Mesenchymal stem cell (in vitro differentiated cells and primary cell): ENCODE data around the gene RD3L.
A peak's percentile ranks its signal among the peaks of the same experiment; 100 is the strongest.
"Not testable (repeated sequence)": the region's sequence is repeated elsewhere in the genome, so short reads cannot be mapped to it uniquely, and the experiment has no call there.

Experiments
- DNase-seq: peaks from one replicate; pipeline ENCODE4 v3.0.0-alpha.2; 2013
- H2AFZ ChIP-seq: one replicate; pipeline ENCODE4 v1.6.1; 2013; ENCODE audit warnings: low read depth, mild to moderate bottlenecking, control low read depth, inconsistent platforms, low read length, moderate library complexity
- H2AK5ac ChIP-seq: 2 replicates; pipeline ENCODE4 v1.6.1; 2013; ENCODE audit warnings: low read length, moderate library complexity, mild to moderate bottlenecking, inconsistent platforms; ENCODE audit not compliant: severe bottlenecking
- H2BK120ac ChIP-seq: one replicate; pipeline ENCODE4 v1.6.1; 2013; ENCODE audit warnings: low read depth, mild to moderate bottlenecking, inconsistent platforms, low read length, moderate library complexity
- H2BK12ac ChIP-seq, 2 experiments: one replicate each; pipeline ENCODE4 v1.6.1; 2013; ENCODE audit warnings: inconsistent platforms in 2 of 2, low read length in 2 of 2, mild to moderate bottlenecking in 2 of 2, moderate library complexity in 2 of 2, control low read depth in 1 of 2
- H2BK15ac ChIP-seq: one replicate; pipeline ENCODE4 v1.6.1; 2013; ENCODE audit warnings: mild to moderate bottlenecking, low read depth, inconsistent platforms; ENCODE audit not compliant: poor library complexity, severe bottlenecking
- H2BK5ac ChIP-seq: 2 replicates; pipeline ENCODE4 v1.6.1; 2013; ENCODE audit warnings: low read depth, mild to moderate bottlenecking, low read length, control low read depth, inconsistent platforms; ENCODE audit not compliant: poor library complexity, severe bottlenecking
- H3K14ac ChIP-seq, 2 experiments: one replicate each; pipeline ENCODE4 v1.6.1; 2013; ENCODE audit warnings: inconsistent platforms in 2 of 2, low read length in 2 of 2, control low read depth in 1 of 2, mild to moderate bottlenecking in 1 of 2, moderate library complexity in 1 of 2
- H3K18ac ChIP-seq, 2 experiments: one replicate each; pipeline ENCODE4 v1.6.1; 2013; ENCODE audit warnings: inconsistent platforms in 2 of 2, low read length in 2 of 2, control low read depth in 1 of 2, low read depth in 1 of 2, mild to moderate bottlenecking in 1 of 2
- H3K23ac ChIP-seq, 2 experiments: one replicate each; pipeline ENCODE4 v1.6.1; 2013; ENCODE audit warnings: inconsistent platforms in 2 of 2, low read length in 2 of 2, mild to moderate bottlenecking in 2 of 2, moderate library complexity in 2 of 2, control low read depth in 1 of 2
- H3K27ac ChIP-seq: 2 replicates; pipeline ENCODE4 v1.5.1; 2013; ENCODE audit warnings: mild to moderate bottlenecking, moderate library complexity, low read length, control low read depth, inconsistent platforms; ENCODE audit not compliant: poor library complexity, severe bottlenecking
- H3K27me3 ChIP-seq, 2 experiments: 2 replicates each; pipeline versions ENCODE4 v1.6.1 to v1.7.0; 2013; ENCODE audit warnings: low read length in 2 of 2, mild to moderate bottlenecking in 2 of 2, moderate library complexity in 2 of 2, control low read depth in 1 of 2, inconsistent platforms in 1 of 2; ENCODE audit not compliant: control insufficient read depth in 1 of 2, insufficient read depth in 1 of 2
- H3K36me3 ChIP-seq, 2 experiments: 2 replicates each; pipeline versions ENCODE4 v1.6.1 to v1.7.0; 2013; ENCODE audit warnings: low read length in 2 of 2, control low read depth in 1 of 2, inconsistent platforms in 1 of 2, low read depth in 1 of 2, mild to moderate bottlenecking in 1 of 2; ENCODE audit not compliant: insufficient read depth in 2 of 2, control insufficient read depth in 1 of 2
- H3K4ac ChIP-seq, 2 experiments: one replicate each; pipeline ENCODE4 v1.6.1; 2013; ENCODE audit warnings: inconsistent platforms in 2 of 2, low read length in 2 of 2, mild to moderate bottlenecking in 2 of 2, moderate library complexity in 2 of 2, control low read depth in 1 of 2, low read depth in 1 of 2
- H3K4me1 ChIP-seq: 2 replicates; pipeline ENCODE4 v1.6.1; 2013; ENCODE audit warnings: low read depth, low read length, control low read depth; ENCODE audit not compliant: control insufficient read depth, insufficient read depth
- H3K4me2 ChIP-seq: 2 replicates; pipeline ENCODE4 v1.6.1; 2013; ENCODE audit warnings: low read length, mild to moderate bottlenecking, inconsistent platforms; ENCODE audit not compliant: poor library complexity, severe bottlenecking
- H3K4me3 ChIP-seq, 2 experiments: 2 replicates each; pipeline versions ENCODE4 v1.5.1 to v1.7.0; 2013; ENCODE audit warnings: low read length in 2 of 2, mild to moderate bottlenecking in 2 of 2, control low read depth in 1 of 2, low read depth in 1 of 2; ENCODE audit not compliant: insufficient read depth in 1 of 2
- H3K79me1 ChIP-seq: replicated peaks from 2 replicates; pipeline ENCODE4 v1.6.1; 2013; ENCODE audit warnings: mild to moderate bottlenecking, control low read depth, low read length, inconsistent platforms; ENCODE audit not compliant: poor library complexity, severe bottlenecking
- H3K9ac ChIP-seq: 2 replicates; pipeline ENCODE4 v1.7.0; 2013; ENCODE audit warnings: mild to moderate bottlenecking, low read length, moderate library complexity
- H3K9me3 ChIP-seq: 2 replicates; pipeline ENCODE4 v1.7.0; 2013; ENCODE audit warnings: mild to moderate bottlenecking, low read length; ENCODE audit not compliant: control insufficient read depth
- H4K8ac ChIP-seq: one replicate; pipeline ENCODE4 v1.6.1; 2013; ENCODE audit warnings: inconsistent platforms, mild to moderate bottlenecking, low read length, moderate library complexity
- H4K91ac ChIP-seq: one replicate; pipeline ENCODE4 v1.6.1; 2013; ENCODE audit warnings: mild to moderate bottlenecking, low read length, inconsistent platforms
- WGBS: methylation state at CpG from one replicate; pipeline ENCODE4 v1.1.7; 2013; ENCODE audit warnings: mixed read lengths; 5-methylcytosine and 5-hydroxymethylcytosine counted together

The RD3L gene

DNA sequence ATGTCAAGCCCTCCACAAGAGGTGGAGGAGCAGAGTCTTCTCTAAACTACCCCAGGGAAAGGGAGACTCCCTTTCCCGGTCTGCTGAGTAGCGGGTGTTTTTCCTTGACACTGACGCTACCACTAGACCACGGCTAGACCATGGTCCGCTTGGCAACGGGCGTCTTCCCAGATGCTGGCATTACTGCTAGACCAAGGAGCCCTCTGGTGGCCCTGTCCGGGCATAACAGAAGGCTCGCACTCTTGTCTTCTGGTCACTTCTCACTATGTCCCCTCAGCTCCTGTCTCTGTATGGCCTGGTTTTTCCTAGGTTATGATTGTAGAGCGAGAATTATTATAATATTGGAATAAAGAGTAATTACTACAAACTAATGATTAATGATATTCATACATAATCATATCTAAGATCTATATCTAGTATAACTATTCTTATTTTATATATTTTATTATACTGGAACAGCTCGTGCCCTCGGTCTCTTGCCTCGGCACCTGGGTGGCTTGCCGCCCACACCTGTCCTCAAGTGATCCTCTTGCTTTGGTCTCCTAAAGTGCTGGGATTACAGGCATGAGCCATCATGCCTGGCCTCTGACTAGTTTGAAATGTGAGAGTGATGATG, 38.4 kb upstream of the RD3L start:
- H3K23ac ChIP-seq, H2BK12ac ChIP-seq, H3K18ac ChIP-seq, H3K79me1 ChIP-seq, H3K4me3 ChIP-seq, H3K36me3 ChIP-seq, H2AFZ ChIP-seq, H3K14ac ChIP-seq, H4K91ac ChIP-seq, H3K9me3 ChIP-seq, H2BK5ac ChIP-seq, H3K27ac ChIP-seq, H3K4ac ChIP-seq, H2AK5ac ChIP-seq, H3K4me2 ChIP-seq, H2BK120ac ChIP-seq, H3K4me1 ChIP-seq, H3K27me3 ChIP-seq, H4K8ac ChIP-seq, H3K9ac ChIP-seq, H2BK15ac ChIP-seq: not testable (repeated sequence)
- peak; percentile 42 for DNase-seq
- 84% methylated on average over 8 of the region's 14 CpGs for WGBS

- Histone ChIP-seq H3K4me2 (no peak overlapping the region), H3K9me3 (no peaks in the 10 kb centered on the region), H2AFZ (no peak overlapping the region), H2BK5ac (no peak overlapping the region), H4K91ac (no peak overlapping the region), H3K79me1 (no peaks in the 10 kb centered on the region), H3K23ac (no peak overlapping the region), H2BK15ac (no peak overlapping the region), H3K9ac (no peak overlapping the region), H3K27ac (no peak overlapping the region), H3K4me3 (no peak overlapping the region), H3K4ac (no peak overlapping the region), H3K18ac (no peak overlapping the region), H3K27me3 (peaks cover 0 to 13% of the 10 kb centered on the region in 2 experiments), H3K36me3 (no peaks in the 10 kb centered on the region), H2AK5ac (no peak overlapping the region), H4K8ac (no peak overlapping the region), H2BK12ac (no peak overlapping the region), H3K4me1 (no peaks in the 10 kb centered on the region), H2BK120ac (no peak overlapping the region), H3K14ac (no peak overlapping the region)
- WGBS = 43% methylated on average over 1 of the region's 2 CpGs
- DNase-seq = no peak
Measured at GRCh38 chr14:103974575-103974974, 32.2 kb upstream of the RD3L start.

GRCh38 chr14:103973354-103973753, 31.0 kb upstream of the RD3L start:
- 58% methylated on average over 4 of the region's 4 CpGs for WGBS
- Histone ChIP-seq H3K4me3 (no peak overlapping the region), H4K8ac (no peak overlapping the region), H3K9ac (no peak overlapping the region), H2BK120ac (no peak overlapping the region), H3K36me3 (no peaks in the 10 kb centered on the region), H3K14ac (no peak overlapping the region), H2BK12ac (no peak overlapping the region), H3K4me1 (no peaks in the 10 kb centered on the region), H2BK5ac (no peak overlapping the region), H3K18ac (no peak overlapping the region), H3K23ac (no peak overlapping the region), H3K9me3 (no peaks in the 10 kb centered on the region), H3K27ac (no peak overlapping the region), H3K4me2 (no peak overlapping the region), H2AK5ac (no peak overlapping the region), H2AFZ (peak overlapping the region; percentile 46), H3K27me3 (peaks cover 0 to 13% of the 10 kb centered on the region in 2 experiments), H3K79me1 (no peaks in the 10 kb centered on the region), H3K4ac (no peak overlapping the region), H2BK15ac (no peak overlapping the region), H4K91ac (peak overlapping the region; percentile 61)
- no peak for DNase-seq

- no peaks in the 10 kb centered on the region for H3K9me3 ChIP-seq
- H3K4me3 ChIP-seq = no peak overlapping the region
- WGBS = 85% methylated on average over 4 of the region's 4 CpGs
- H3K18ac ChIP-seq = no peak overlapping the region
- no peaks in the 10 kb centered on the region for H3K79me1 ChIP-seq
- no peak overlapping the region for H2BK12ac ChIP-seq
- no peak overlapping the region for H3K9ac ChIP-seq
- no peak overlapping the region for H2AFZ ChIP-seq
- peaks cover 0 to 24% of the 10 kb centered on the region in 2 experiments for H3K27me3 ChIP-seq
- H4K91ac ChIP-seq = no peak overlapping the region
- no peaks in the 10 kb centered on the region for H3K36me3 ChIP-seq
- no peak overlapping the region for H3K27ac ChIP-seq
- no peak overlapping the region for H3K4me2 ChIP-seq
- no peak for DNase-seq
- H2BK5ac ChIP-seq = no peak overlapping the region
- no peak overlapping the region for H4K8ac ChIP-seq
- no peak overlapping the region for H2BK15ac ChIP-seq
- no peak overlapping the region for H2BK120ac ChIP-seq
- no peak overlapping the region for H3K23ac ChIP-seq
- H3K4ac ChIP-seq = no peak overlapping the region
- no peak overlapping the region for H2AK5ac ChIP-seq
- H3K14ac ChIP-seq = no peak overlapping the region
- H3K4me1 ChIP-seq = no peaks in the 10 kb centered on the region
Measured at GRCh38 chr14:103969961-103970360, 27.6 kb upstream of the RD3L start.
